Measurements from ENCODE around the gene CACNA1G. TPM values are rescaled to one million over a fixed set of nuclear protein-coding genes. Genes with fewer than 3 reads are reported as not detected.

CACNA1G gene
- total and polyA plus RNA-seq, 9 of the 15 experiments (the other 6 are each of a cell fraction or from before 2014, with no cell fraction given), result 0.01 TPM; not detected in 8

DNA sequence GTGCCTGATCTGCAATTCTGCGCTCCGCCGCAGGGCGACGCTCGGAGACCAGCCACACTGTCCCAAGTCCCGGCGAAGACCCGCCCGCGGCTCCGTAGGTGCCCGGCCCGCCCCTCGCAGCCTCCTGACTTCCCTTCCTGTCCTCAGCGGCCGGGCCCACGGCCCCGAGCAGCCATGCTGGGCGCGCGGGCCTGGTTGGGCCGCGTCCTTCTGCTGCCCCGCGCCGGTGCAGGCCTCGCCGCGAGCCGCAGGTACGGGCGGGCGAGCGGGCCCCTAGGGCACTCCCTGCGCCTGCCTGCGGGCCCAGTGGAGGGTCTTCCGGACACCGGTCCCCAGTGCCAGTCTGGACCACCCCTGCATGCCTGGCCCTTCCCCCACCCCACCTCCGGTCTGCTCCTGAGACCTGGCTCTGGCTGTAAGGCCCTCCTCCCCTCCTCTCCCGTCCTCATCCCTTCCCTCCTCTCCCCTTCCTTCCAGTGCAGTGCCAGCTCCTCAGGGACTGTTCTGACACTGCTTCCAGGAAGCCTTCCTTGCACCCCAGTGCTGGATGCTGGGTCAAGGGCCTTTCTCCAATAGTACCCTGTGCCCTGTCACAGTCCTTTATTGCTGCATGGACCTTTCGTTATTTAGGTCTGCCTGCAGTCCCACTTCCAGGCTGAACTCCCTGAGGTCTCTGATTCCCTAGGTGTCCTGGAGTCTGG lies 13.3 kb upstream of the CACNA1G start, which contains the start of gene SPATA20 (continued):
- TF ChIP-seq, protein P1, sequence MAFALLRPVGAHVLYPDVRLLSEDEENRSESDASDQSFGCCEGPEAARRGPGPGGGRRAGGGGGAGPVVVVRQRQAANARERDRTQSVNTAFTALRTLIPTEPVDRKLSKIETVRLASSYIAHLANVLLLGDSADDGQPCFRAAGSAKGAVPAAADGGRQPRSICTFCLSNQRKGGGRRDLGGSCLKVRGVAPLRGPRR (CRISPR knock-in tag; IDR thresholded peaks at IDR 0.05), result no peak
- TF ChIP-seq ZNF140 (CRISPR knock-in tag; IDR thresholded peaks at IDR 0.05) (no peak), SIN3B (IDR thresholded peaks at IDR 0.05; ENCODE audit: low read depth) (peak; percentile 44), SP2 (IDR thresholded peaks at IDR 0.05; ENCODE audit: extremely low read depth, low read depth, low read length, poor library complexity, severe bottlenecking) (no peak), NUFIP1 (IDR thresholded peaks at IDR 0.05; ENCODE audit: partially characterized antibody) (no peak), TAF15 (IDR thresholded peaks at IDR 0.05; ENCODE audit: low read depth, low read length) (no peak), ATF1 (CRISPR knock-in tag; IDR thresholded peaks at IDR 0.05) (no peak), ATF1 (tag; IDR thresholded peaks at IDR 0.05) (peak; percentile 27; the same call in 1 of the 2 replicates), GABPA (tag; conservative IDR thresholded peaks at IDR 0.05; ENCODE audit: low read depth) (no peak), SMARCC2 (IDR thresholded peaks at IDR 0.05; ENCODE audit: low read depth) (no peak), SRF (CRISPR knock-in tag; IDR thresholded peaks at IDR 0.05) (0 out of 4 replicates have a peak, but pooled peaks of 1 of the 2 experiments have one; percentile 28), ZNF780A (CRISPR knock-in tag; IDR thresholded peaks at IDR 0.05) (no peak), SP1 (CRISPR knock-in tag; IDR thresholded peaks at IDR 0.05) (peak; percentile 77)
- TF ChIP-seq, protein P2, sequence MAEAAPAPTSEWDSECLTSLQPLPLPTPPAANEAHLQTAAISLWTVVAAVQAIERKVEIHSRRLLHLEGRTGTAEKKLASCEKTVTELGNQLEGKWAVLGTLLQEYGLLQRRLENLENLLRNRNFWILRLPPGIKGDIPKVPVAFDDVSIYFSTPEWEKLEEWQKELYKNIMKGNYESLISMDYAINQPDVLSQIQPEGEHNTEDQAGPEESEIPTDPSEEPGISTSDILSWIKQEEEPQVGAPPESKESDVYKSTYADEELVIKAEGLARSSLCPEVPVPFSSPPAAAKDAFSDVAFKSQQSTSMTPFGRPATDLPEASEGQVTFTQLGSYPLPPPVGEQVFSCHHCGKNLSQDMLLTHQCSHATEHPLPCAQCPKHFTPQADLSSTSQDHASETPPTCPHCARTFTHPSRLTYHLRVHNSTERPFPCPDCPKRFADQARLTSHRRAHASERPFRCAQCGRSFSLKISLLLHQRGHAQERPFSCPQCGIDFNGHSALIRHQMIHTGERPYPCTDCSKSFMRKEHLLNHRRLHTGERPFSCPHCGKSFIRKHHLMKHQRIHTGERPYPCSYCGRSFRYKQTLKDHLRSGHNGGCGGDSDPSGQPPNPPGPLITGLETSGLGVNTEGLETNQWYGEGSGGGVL (CRISPR knock-in tag; IDR thresholded peaks at IDR 0.05), result no peak
- TF ChIP-seq, protein P3, sequence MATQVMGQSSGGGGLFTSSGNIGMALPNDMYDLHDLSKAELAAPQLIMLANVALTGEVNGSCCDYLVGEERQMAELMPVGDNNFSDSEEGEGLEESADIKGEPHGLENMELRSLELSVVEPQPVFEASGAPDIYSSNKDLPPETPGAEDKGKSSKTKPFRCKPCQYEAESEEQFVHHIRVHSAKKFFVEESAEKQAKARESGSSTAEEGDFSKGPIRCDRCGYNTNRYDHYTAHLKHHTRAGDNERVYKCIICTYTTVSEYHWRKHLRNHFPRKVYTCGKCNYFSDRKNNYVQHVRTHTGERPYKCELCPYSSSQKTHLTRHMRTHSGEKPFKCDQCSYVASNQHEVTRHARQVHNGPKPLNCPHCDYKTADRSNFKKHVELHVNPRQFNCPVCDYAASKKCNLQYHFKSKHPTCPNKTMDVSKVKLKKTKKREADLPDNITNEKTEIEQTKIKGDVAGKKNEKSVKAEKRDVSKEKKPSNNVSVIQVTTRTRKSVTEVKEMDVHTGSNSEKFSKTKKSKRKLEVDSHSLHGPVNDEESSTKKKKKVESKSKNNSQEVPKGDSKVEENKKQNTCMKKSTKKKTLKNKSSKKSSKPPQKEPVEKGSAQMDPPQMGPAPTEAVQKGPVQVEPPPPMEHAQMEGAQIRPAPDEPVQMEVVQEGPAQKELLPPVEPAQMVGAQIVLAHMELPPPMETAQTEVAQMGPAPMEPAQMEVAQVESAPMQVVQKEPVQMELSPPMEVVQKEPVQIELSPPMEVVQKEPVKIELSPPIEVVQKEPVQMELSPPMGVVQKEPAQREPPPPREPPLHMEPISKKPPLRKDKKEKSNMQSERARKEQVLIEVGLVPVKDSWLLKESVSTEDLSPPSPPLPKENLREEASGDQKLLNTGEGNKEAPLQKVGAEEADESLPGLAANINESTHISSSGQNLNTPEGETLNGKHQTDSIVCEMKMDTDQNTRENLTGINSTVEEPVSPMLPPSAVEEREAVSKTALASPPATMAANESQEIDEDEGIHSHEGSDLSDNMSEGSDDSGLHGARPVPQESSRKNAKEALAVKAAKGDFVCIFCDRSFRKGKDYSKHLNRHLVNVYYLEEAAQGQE (IDR thresholded peaks at IDR 0.05; ENCODE audit: borderline replicate concordance), result peak; percentile 82
- TF ChIP-seq, protein P3 (CRISPR knock-in tag; IDR thresholded peaks at IDR 0.05; ENCODE audit: low read depth), result no peak
